Fibroblast of lung (primary cell): Measurements from ENCODE around the gene PLEKHA5. TPM values are rescaled to one million over a fixed set of nuclear protein-coding genes. Genes with fewer than 3 reads are reported as not detected.

Experiments
- DNase-seq, 2 donors: peaks; one replicate each; pipeline versions ENCODE4 v3.0.0 to v3.0.0-alpha.2; 2010; ENCODE audit warnings: low read depth in 2 of 2
- H2AFZ ChIP-seq: 2 replicates; pipeline ENCODE4 v1.5.1; 2012; ENCODE audit warnings: low read length, control low read depth, inconsistent platforms
- H3K27ac ChIP-seq: 2 replicates; pipeline ENCODE4 v1.5.1; 2011; ENCODE audit warnings: low read length, control low read depth; ENCODE audit not compliant: insufficient read depth
- H3K27me3 ChIP-seq: 2 replicates; pipeline ENCODE4 v1.5.1; 2011; ENCODE audit warnings: mild to moderate bottlenecking, low read length; ENCODE audit not compliant: control insufficient read depth, insufficient read depth
- H3K36me3 ChIP-seq: 2 replicates; pipeline ENCODE4 v1.5.1; 2011; ENCODE audit warnings: low read length; ENCODE audit not compliant: control insufficient read depth, insufficient read depth
- H3K4me1 ChIP-seq: 2 replicates; pipeline ENCODE4 v1.5.1; 2011; ENCODE audit warnings: low read length; ENCODE audit not compliant: control insufficient read depth, insufficient read depth; ENCODE audit errors: extremely low read depth
- H3K4me2 ChIP-seq: 2 replicates; pipeline ENCODE4 v1.5.1; 2011; ENCODE audit warnings: low read length, control low read depth; ENCODE audit not compliant: insufficient read depth; ENCODE audit errors: extremely low read depth
- H3K4me3 ChIP-seq, 4 experiments: fragments of 200-600 bp in 1 of 4; sonication (generic) in 1 of 4; replicated peaks in 1 of 4; 2 replicates each; pipeline ENCODE4 v1.5.1; 2011 to 2016; ENCODE audit warnings: low read length in 4 of 4, low read depth in 3 of 4, mild to moderate bottlenecking in 3 of 4, control low read depth in 2 of 4, inconsistent platforms in 1 of 4, mixed read lengths in 1 of 4; ENCODE audit not compliant: insufficient read depth in 1 of 4; ENCODE audit errors: control extremely low read depth in 1 of 4
- H3K79me2 ChIP-seq: 2 replicates; pipeline ENCODE4 v1.5.1; 2012; ENCODE audit warnings: mild to moderate bottlenecking, low read length, inconsistent platforms; ENCODE audit not compliant: control insufficient read depth, insufficient read depth
- H3K9ac ChIP-seq: 2 replicates; pipeline ENCODE4 v1.5.1; 2011; ENCODE audit warnings: mild to moderate bottlenecking, low read length, control low read depth; ENCODE audit not compliant: insufficient read depth
- H3K9me3 ChIP-seq: 2 replicates; pipeline ENCODE4 v1.5.1; 2012; ENCODE audit warnings: low read depth, low read length; ENCODE audit not compliant: control insufficient read depth, insufficient read depth
- H4K20me1 ChIP-seq: 2 replicates; pipeline ENCODE4 v1.5.1; 2011; ENCODE audit warnings: low read length; ENCODE audit not compliant: control insufficient read depth, insufficient read depth; ENCODE audit errors: extremely low read depth
- EZH2 ChIP-seq: IDR thresholded peaks from 2 replicates; pipeline ENCODE4 v1.5.1; 2012; ENCODE audit warnings: low read length, control low read depth, mild to moderate bottlenecking; ENCODE audit errors: missing control alignments
- polyA plus RNA-seq, 2 donors: library from polyadenylated mRNA; depleted of rRNA in 1 of 2; stranded (reverse) in 1 of 2; unstranded in 1 of 2; fragments of >200 nt; gene quantifications; 2 replicates each; pipeline ENCODE4 v1.2.1, GENCODE V29; 2011 to 2012; ENCODE audit warnings: missing spikeins in 1 of 2
- total RNA-seq: library from RNA; depleted of rRNA; stranded (reverse); fragments of >200 nt; gene quantifications from 2 replicates; pipeline ENCODE4 v1.2.1, GENCODE V29; 2014
- TF ChIP-seq, protein P1 (sequence below), 2 donors: IDR thresholded peaks in 1 of 2; conservative IDR thresholded peaks in 1 of 2; 1 replicate in 1 of 2; 2 replicates in 1 of 2; pipeline ENCODE4 v1.5.1; 2011 to 2012; ENCODE audit warnings: low read length in 2 of 2, control low read depth in 1 of 2, inconsistent platforms in 1 of 2, low read depth in 1 of 2, mild to moderate bottlenecking in 1 of 2

PLEKHA5 gene
- total and polyA plus RNA-seq, 2 donors (not counting 1 experiment from before 2014, with no cell fraction given), result 15.5 to 50.4 TPM

DNA sequence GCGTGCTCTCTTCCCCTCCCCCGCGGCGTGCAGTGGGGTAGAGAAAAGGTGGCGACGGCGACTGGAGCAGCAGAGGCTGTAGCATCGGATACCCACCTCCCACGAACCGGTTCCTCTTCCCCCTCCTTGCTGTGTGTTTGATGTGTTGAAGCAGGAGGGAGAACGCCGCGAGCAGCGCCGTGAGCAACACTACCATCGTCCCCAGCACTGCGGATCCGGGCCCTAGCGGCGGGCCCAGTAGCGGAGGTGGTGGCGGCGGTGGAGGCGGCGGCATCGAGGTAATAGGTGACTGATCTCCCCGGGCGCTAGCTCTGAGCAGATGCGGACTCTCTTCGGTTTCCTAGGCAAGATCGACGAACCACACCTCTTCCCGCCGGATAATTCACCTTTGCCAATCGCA is 176.8 kb downstream of the PLEKHA5 start:
- TF ChIP-seq EZH2, result no peak
- TF ChIP-seq, protein P1, sequence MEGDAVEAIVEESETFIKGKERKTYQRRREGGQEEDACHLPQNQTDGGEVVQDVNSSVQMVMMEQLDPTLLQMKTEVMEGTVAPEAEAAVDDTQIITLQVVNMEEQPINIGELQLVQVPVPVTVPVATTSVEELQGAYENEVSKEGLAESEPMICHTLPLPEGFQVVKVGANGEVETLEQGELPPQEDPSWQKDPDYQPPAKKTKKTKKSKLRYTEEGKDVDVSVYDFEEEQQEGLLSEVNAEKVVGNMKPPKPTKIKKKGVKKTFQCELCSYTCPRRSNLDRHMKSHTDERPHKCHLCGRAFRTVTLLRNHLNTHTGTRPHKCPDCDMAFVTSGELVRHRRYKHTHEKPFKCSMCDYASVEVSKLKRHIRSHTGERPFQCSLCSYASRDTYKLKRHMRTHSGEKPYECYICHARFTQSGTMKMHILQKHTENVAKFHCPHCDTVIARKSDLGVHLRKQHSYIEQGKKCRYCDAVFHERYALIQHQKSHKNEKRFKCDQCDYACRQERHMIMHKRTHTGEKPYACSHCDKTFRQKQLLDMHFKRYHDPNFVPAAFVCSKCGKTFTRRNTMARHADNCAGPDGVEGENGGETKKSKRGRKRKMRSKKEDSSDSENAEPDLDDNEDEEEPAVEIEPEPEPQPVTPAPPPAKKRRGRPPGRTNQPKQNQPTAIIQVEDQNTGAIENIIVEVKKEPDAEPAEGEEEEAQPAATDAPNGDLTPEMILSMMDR (conservative IDR thresholded peaks at IDR 0.05 in 1 of 2, IDR thresholded peaks at IDR 0.05 in 1 of 2; ENCODE audit: low read depth in 1 of 2, low read length in 2 of 2), result no peak
- H3K9ac ChIP-seq, result no peak overlapping the region
- no peak for DNase-seq

DNA sequence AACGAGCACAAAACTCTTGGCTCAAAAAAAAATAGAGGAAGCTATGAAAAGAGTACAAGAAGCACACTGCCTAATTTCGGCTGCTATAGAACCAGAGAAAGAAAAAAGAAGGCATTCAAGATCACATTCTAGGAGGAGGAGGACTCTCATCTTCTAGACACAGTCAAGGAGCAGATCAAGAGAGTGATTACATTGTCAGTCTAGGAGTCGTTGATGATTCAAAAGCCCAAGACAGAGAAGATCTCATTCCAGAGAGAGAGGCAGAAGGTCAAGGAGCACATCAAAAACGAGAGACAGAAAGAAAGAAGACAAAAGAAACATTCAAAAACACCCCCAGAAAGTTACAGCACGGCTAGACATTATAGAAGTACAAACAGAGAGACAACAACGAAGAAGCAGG is 177.9 kb downstream of the PLEKHA5 start:
- Histone ChIP-seq H3K79me2 (no peaks in the 10 kb centered on the region), H3K4me1 (no peaks in the 10 kb centered on the region), H3K9ac (no peak overlapping the region), H3K27me3 (no peaks in the 10 kb centered on the region), H2AFZ (no peak overlapping the region), H3K36me3 (peaks cover 2% of the 10 kb centered on the region), H3K4me2 (no peak overlapping the region), H3K9me3 (no peaks in the 10 kb centered on the region), H3K27ac (no peak overlapping the region), H4K20me1 (no peaks in the 10 kb centered on the region), H3K4me3 (no peak overlapping the region)
- TF ChIP-seq, protein P1 (conservative IDR thresholded peaks at IDR 0.05 in 1 of 2, IDR thresholded peaks at IDR 0.05 in 1 of 2; ENCODE audit: low read depth in 1 of 2, low read length in 2 of 2), result no peak
- no peak for TF ChIP-seq EZH2
- no peak for DNase-seq

More for the DNA sequence above, 176.8 kb downstream of the PLEKHA5 start:
- H3K4me3 ChIP-seq, result no peak overlapping the region
- no peaks in the 10 kb centered on the region for H4K20me1 ChIP-seq
- no peaks in the 10 kb centered on the region for H3K79me2 ChIP-seq
- no peak overlapping the region for H2AFZ ChIP-seq
- no peaks in the 10 kb centered on the region for H3K4me1 ChIP-seq
- no peak overlapping the region for H3K27ac ChIP-seq
- H3K27me3 ChIP-seq, result no peaks in the 10 kb centered on the region
- no peak overlapping the region for H3K4me2 ChIP-seq
- H3K9me3 ChIP-seq, result no peaks in the 10 kb centered on the region
- H3K36me3 ChIP-seq, result peaks cover 2% of the 10 kb centered on the region

DNA sequence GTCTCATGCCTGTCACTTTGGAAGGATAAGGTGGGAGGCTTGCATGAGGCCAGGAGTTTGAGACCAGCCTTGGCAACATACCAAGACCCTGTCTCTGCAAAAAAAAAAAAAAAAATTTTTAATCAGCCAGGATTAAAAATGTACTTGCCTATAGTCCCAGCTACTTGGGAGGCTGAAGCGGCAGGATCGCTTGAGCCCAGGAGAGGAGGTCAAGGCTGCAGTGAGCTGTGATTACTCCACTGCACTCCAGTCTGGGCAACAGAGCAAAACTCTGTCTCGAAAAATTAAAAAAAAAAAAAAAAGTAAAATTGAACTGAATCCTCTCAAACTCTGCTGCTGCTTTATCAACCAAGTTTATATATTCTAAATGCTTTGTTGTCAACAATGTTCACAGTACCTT is 181.6 kb downstream of the PLEKHA5 start:
- no peak overlapping the region for H2AFZ ChIP-seq
- H3K4me3 ChIP-seq, result no peak overlapping the region
- no peak for TF ChIP-seq EZH2
- TF ChIP-seq, protein P1 (conservative IDR thresholded peaks at IDR 0.05 in 1 of 2, IDR thresholded peaks at IDR 0.05 in 1 of 2; ENCODE audit: low read depth in 1 of 2, low read length in 2 of 2), result no peak
- no peaks in the 10 kb centered on the region for H4K20me1 ChIP-seq
- H3K9ac ChIP-seq, result no peak overlapping the region
- no peak for DNase-seq
- H3K27ac ChIP-seq, result no peak overlapping the region
- peaks cover 2% of the 10 kb centered on the region for H3K36me3 ChIP-seq
- H3K79me2 ChIP-seq, result no peaks in the 10 kb centered on the region
- H3K27me3 ChIP-seq, result no peaks in the 10 kb centered on the region
- H3K4me1 ChIP-seq, result no peaks in the 10 kb centered on the region
- no peak overlapping the region for H3K4me2 ChIP-seq
- H3K9me3 ChIP-seq, result no peaks in the 10 kb centered on the region
